ENCODE results near the gene FGF4.

Gene FGF4

GRCh38 chr11:69731110-69731509 lies 44.0 kb downstream of the FGF4 start:
- no peaks in the 10 kb centered on the region for H3K4me1 Mint-ChIP-seq
- H3K27me3 Mint-ChIP-seq = peaks cover 27% of the 10 kb centered on the region
- DNase-seq (no peak), ATAC-seq (no peak)
- peaks cover 14% of the 10 kb centered on the region for H3K9me3 Mint-ChIP-seq
- H3K4me3 Mint-ChIP-seq = no peak overlapping the region
- H3K27ac Mint-ChIP-seq = no peak overlapping the region
- no peaks in the 10 kb centered on the region for H3K36me3 Mint-ChIP-seq (ENCODE audit: low read depth)

DNA sequence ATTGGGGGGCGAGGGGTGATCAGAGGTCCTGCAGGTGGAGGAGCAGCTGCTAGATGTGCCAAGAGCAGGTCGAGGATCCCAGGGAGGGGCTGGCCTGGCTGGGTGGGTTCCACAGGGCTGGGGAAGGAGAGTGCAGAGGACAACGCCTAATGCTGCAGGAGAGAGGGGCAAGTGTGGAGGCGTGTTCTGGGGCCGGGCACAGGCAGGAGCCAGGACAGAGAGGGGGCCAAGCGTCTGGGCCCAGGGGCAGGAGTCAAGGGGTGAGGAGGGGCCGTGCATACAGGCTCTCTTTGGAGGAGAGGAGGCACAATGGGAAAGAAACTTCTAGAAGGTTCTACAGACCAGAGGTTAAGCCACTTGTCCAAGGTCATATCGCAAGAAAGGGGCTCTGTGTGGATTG lies 44.6 kb downstream of the FGF4 start:
- Mint-ChIP-seq H3K27me3 (peaks cover 30% of the 10 kb centered on the region), H3K9me3 (peaks cover 14% of the 10 kb centered on the region), H3K36me3 (ENCODE audit: low read depth) (no peaks in the 10 kb centered on the region), H3K4me3 (no peak overlapping the region), H3K27ac (no peak overlapping the region), H3K4me1 (no peaks in the 10 kb centered on the region)
- DNase-seq (no peak), ATAC-seq (no peak)

DNA sequence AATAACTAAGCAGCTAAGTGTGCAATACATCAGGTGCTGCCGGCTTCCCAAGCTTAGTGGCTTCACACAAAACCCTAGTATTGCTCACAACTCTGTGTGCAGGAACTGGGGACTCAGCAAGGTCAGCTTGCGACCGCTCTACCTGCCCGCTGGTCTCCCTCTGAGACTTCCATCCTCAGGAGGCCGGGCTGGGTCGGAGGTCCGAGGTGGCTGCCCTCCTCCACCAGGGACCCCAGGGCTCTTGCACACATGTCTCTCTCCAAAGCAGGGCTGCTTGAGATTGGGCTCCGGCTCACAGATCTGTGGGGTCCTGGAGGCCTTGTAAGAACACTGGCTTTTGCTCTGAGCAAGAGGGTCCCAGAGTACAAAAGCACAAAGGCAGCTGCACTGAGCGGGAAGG lies 45.9 kb downstream of the FGF4 start:
- H3K4me1 Mint-ChIP-seq = no peaks in the 10 kb centered on the region
- H3K27ac Mint-ChIP-seq = no peak overlapping the region

GRCh38 chr11:69727266-69727665 lies 47.9 kb downstream of the FGF4 start:
- no peak overlapping the region for H3K4me3 Mint-ChIP-seq
- no peak overlapping the region for H3K27ac Mint-ChIP-seq
- DNase-seq (no peak), ATAC-seq (no peak)
- no peaks in the 10 kb centered on the region for H3K9me3 Mint-ChIP-seq
- peaks cover 45% of the 10 kb centered on the region for H3K27me3 Mint-ChIP-seq
- no peaks in the 10 kb centered on the region for H3K36me3 Mint-ChIP-seq (ENCODE audit: low read depth)
- H3K4me1 Mint-ChIP-seq = no peaks in the 10 kb centered on the region

More for the DNA sequence above, 45.9 kb downstream of the FGF4 start:
- DNase-seq (no peak), ATAC-seq (no peak)
- H3K9me3 Mint-ChIP-seq = peaks cover 8% of the 10 kb centered on the region
- no peaks in the 10 kb centered on the region for H3K36me3 Mint-ChIP-seq (ENCODE audit: low read depth)
- peaks cover 33% of the 10 kb centered on the region for H3K27me3 Mint-ChIP-seq
- no peak overlapping the region for H3K4me3 Mint-ChIP-seq

- H3K9me3 Mint-ChIP-seq = no peaks in the 10 kb centered on the region
- peaks cover 48% of the 10 kb centered on the region for H3K27me3 Mint-ChIP-seq
- no peak overlapping the region for H3K4me3 Mint-ChIP-seq
- no peaks in the 10 kb centered on the region for H3K4me1 Mint-ChIP-seq
- ATAC-seq (no peak), DNase-seq (no peak)
- H3K27ac Mint-ChIP-seq = no peak overlapping the region
- no peaks in the 10 kb centered on the region for H3K36me3 Mint-ChIP-seq (ENCODE audit: low read depth)
Observed at GRCh38 chr11:69726481-69726880, 48.7 kb downstream of the FGF4 start.

DNA sequence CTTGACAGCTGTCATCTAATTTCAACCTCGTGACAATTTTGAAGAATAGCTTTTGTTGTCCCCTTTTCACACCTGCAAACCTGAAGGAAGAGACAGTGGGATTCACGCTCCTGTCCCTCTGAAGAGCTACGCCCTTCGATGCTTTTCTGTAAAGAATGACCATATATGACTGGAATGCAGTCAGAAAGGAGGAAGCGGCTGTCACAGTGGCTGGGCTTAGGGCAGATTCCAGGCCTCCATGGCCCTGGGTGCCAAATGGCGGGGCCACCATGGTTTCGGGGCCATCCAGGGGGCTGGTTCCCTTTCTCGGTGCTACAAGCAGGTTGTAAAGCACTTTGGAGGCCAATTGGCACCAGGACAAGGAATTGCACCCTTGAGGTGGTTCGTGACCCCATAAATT lies 49.1 kb downstream of the FGF4 start:
- H3K4me1 Mint-ChIP-seq = no peaks in the 10 kb centered on the region
- no peak overlapping the region for H3K27ac Mint-ChIP-seq
- H3K36me3 Mint-ChIP-seq (ENCODE audit: low read depth) = no peaks in the 10 kb centered on the region
- ATAC-seq (no peak), DNase-seq (no peak)
- H3K27me3 Mint-ChIP-seq = peaks cover 53% of the 10 kb centered on the region
- no peaks in the 10 kb centered on the region for H3K9me3 Mint-ChIP-seq
- no peak overlapping the region for H3K4me3 Mint-ChIP-seq

DNA sequence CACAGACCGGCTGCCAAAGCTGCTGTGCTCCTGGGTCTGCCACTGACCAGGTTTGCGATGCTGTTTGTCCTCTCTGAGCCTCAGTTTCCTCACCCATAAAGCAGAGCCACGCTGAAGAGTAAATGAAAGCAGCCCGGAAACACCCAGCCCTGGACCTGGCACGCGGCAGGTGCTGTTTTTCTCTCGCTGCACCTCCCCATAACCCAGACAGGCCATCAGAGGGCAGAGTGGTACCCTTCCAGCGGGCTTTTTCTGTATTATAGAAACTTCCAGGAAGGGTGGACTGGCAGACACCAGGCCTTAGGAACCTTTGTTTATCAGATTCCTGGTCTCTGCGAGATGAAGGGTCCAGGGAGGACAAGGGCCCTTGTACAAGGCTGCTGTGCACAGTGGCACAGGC lies 53.4 kb downstream of the FGF4 start:
- DNase-seq (no peak), ATAC-seq (no peak)
- Mint-ChIP-seq H3K4me3 (no peak overlapping the region), H3K27ac (no peak overlapping the region), H3K27me3 (peaks cover 71% of the 10 kb centered on the region), H3K36me3 (ENCODE audit: low read depth) (no peaks in the 10 kb centered on the region), H3K9me3 (no peaks in the 10 kb centered on the region), H3K4me1 (no peaks in the 10 kb centered on the region)

DNA sequence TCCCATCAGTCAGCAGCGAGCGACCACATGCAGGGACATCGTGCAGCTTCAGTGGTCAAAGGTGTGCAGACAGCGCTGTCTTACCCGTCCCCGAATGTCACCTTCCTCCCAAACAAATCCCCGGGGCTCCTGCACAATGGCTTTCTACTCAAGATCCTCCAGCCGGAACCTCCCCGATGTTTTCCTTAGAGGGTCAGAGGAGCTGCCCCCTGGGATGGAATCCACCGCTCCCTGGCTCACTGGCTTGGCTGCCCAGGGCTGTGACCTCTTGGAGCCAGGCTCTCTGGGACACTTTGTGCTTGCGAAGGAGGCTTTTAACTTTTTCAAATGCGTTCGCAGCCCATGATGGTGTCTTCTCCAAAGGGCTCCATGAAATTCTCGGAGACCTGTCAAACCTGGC lies 54.0 kb downstream of the FGF4 start:
- H3K4me3 Mint-ChIP-seq = no peak overlapping the region
- DNase-seq = no peak
- peaks cover 68% of the 10 kb centered on the region for H3K27me3 Mint-ChIP-seq
- no peaks in the 10 kb centered on the region for H3K4me1 Mint-ChIP-seq
- ATAC-seq = no peak
- H3K27ac Mint-ChIP-seq = no peak overlapping the region
- no peaks in the 10 kb centered on the region for H3K36me3 Mint-ChIP-seq (ENCODE audit: low read depth)
- no peaks in the 10 kb centered on the region for H3K9me3 Mint-ChIP-seq

All from activated naive CD8-positive, alpha-beta T cell treated with anti-CD3 and anti-CD28 coated beads, Interleukin-2, amount 50 U/mL, for 24 hours (primary cell).